Esophagus squamous epithelium (tissue), 4 donors: ENCODE data around the gene ANTXR1.

ENCODE experiments used
- CTCF ChIP-seq, 6 experiments: fragments of 450-650 bp in 4 of 6; fragments of 200-600 bp in 2 of 6; sonication (generic) in 2 of 6; IDR thresholded peaks; one replicate each; pipeline ENCODE4 v1.5.1; 2016 to 2019; ENCODE audit warnings: antibody characterized with exemption in 6 of 6, mild to moderate bottlenecking in 4 of 6, moderate library complexity in 4 of 6
- POLR2A ChIP-seq, 4 donors: fragments of 450-650 bp; IDR thresholded peaks; one replicate each; pipeline ENCODE4 v1.6.1; 2017; ENCODE audit warnings: antibody characterized with exemption in 4 of 4, mild to moderate bottlenecking in 4 of 4, moderate library complexity in 3 of 4

GRCh38 chr2:69192176-69192945, 179.4 kb downstream of the ANTXR1 start:
- TF ChIP-seq CTCF (IDR thresholded peaks at IDR 0.05) (no peak), POLR2A (IDR thresholded peaks at IDR 0.05) (no peak)
